AG08396 (cell line): ENCODE results near the gene NRXN3.

Source experiments
- DNase-seq: peaks from one replicate; pipeline ENCODE4 v3.0.0; 2012; ENCODE audit warnings: low spot score, mixed read lengths

The NRXN3 gene

GRCh38 chr14:79242666-79243065 is 1072.5 kb downstream of the NRXN3 start:
- DNase-seq, result no peak

- no peak for DNase-seq
These were observed 1076.0 kb downstream of the NRXN3 start for GRCh38 chr14:79246173-79246572.

- DNase-seq, result no peak
These were observed 1078.0 kb downstream of the NRXN3 start for GRCh38 chr14:79248126-79248525.

- no peak for DNase-seq
These were observed 1078.6 kb downstream of the NRXN3 start for GRCh38 chr14:79248771-79249170.

GRCh38 chr14:79251278-79251677 is 1081.1 kb downstream of the NRXN3 start:
- no peak for DNase-seq

GRCh38 chr14:79253576-79253975 is 1083.4 kb downstream of the NRXN3 start:
- no peak for DNase-seq

- DNase-seq, result peak; percentile 41
These were observed 1084.0 kb downstream of the NRXN3 start for GRCh38 chr14:79254069-79254775.

- no peak for DNase-seq
These were observed 1086.2 kb downstream of the NRXN3 start for GRCh38 chr14:79256380-79256779.

- DNase-seq, result no peak
These were observed 1090.2 kb downstream of the NRXN3 start for GRCh38 chr14:79260406-79260805.

- no peak for DNase-seq
These were observed 1095.3 kb downstream of the NRXN3 start for GRCh38 chr14:79265366-79265946.

- no peak for DNase-seq
These were observed 1100.2 kb downstream of the NRXN3 start for GRCh38 chr14:79270361-79270760.

GRCh38 chr14:79271122-79271521 is 1100.9 kb downstream of the NRXN3 start:
- no peak for DNase-seq

- DNase-seq, result no peak
These were observed 1104.6 kb downstream of the NRXN3 start for GRCh38 chr14:79274641-79275291.

GRCh38 chr14:79275292-79275655 is 1105.1 kb downstream of the NRXN3 start:
- no peak for DNase-seq

- DNase-seq, result no peak
These were observed 1108.2 kb downstream of the NRXN3 start for GRCh38 chr14:79278286-79278797.

GRCh38 chr14:79278798-79279644 is 1108.8 kb downstream of the NRXN3 start:
- peak; percentile 83 for DNase-seq

GRCh38 chr14:79279645-79280597 is 1109.7 kb downstream of the NRXN3 start:
- no peak for DNase-seq

- no peak for DNase-seq
These were observed 1111.3 kb downstream of the NRXN3 start for GRCh38 chr14:79281244-79282152.

- DNase-seq, result no peak
These were observed 1114.4 kb downstream of the NRXN3 start for GRCh38 chr14:79284621-79285020.

- no peak for DNase-seq
These were observed 1115.1 kb downstream of the NRXN3 start for GRCh38 chr14:79285263-79285662.
